ENCODE results near the gene USP27X. TPM values are rescaled to one million over a fixed set of nuclear protein-coding genes. Genes with fewer than 3 reads are reported as not detected.

Gene USP27X
- polyA plus RNA-seq, 3 donors: 10.2 to 11.8 (median 11.0) TPM

Other genes with a start within 250 kb of the USP27X start
- gene PAGE1, start 183.5 kb upstream of the USP27X start, polyA plus RNA-seq (ENCODE audit: insufficient read length in 3 of 3): not detected
- gene PAGE4, start 50.2 kb upstream of the USP27X start, polyA plus RNA-seq (ENCODE audit: insufficient read length in 3 of 3): 1 to 10 TPM in 2 of 3 donors, under 1 TPM in 1; 0.61 to 1.6 (median 1.1) TPM
- gene CLCN5, start 43.1 kb downstream of the USP27X start, polyA plus RNA-seq (ENCODE audit: insufficient read length in 3 of 3): 100 to 1,000 TPM in 1 of 3 donors, 10 to 100 TPM in 2; 64.5 to 104 (median 93.5) TPM

Data from renal pelvis (tissue), 3 donors.